K562 (cell line): ENCODE measurements around the gene ACE. TPM values are rescaled to one million over a fixed set of nuclear protein-coding genes. Genes with fewer than 3 reads are reported as not detected.

Experiments
- ATAC-seq: fragments of 200-7000 bp; cut with Tn5 transposase; 3 replicates; pipeline ENCODE4 v1.9.1; 2020; ENCODE audit warnings: moderate library complexity
- BruUV-seq: library from RNA; stranded (reverse); fragments of 400-500 nt; replicated peaks from 2 replicates; lab custom pipeline; 2021; lab: Mats Ljungman, UMichigan
- CTCF ChIA-PET: fragments of 300-600 bp; formaldehyde crosslinking; extraction: SDS; loops from one replicate; lab custom pipeline; 2021; ENCODE audit warnings: low intra/inter-chr PET ratio; lab: Yijun Ruan, JAX
- POLR2A ChIA-PET: fragments of 300-600, 350-650 bp; sonication (Branson Sonifier 250); formaldehyde crosslinking; extraction: SDS; loops from one replicate; lab custom pipeline; 2021; ENCODE audit warnings: antibody characterized with exemption, inconsistent platforms; lab: Yijun Ruan, JAX
- DNase-seq, 4 experiments: peaks; one replicate each; pipeline versions ENCODE4 v3.0.0 to v3.0.0-alpha.2; 2011 to 2018; ENCODE audit warnings: low spot score in 3 of 4, mixed read lengths in 3 of 4; ENCODE audit errors: extremely low read depth in 1 of 4
- FAIRE-seq: peaks from 2 replicates; lab custom pipeline; 2011; peaks lifted over from hg19 to GRCh38; lab: Jason Lieb, UNC
- H2AFZ ChIP-seq: 2 replicates; pipeline ENCODE4 v1.6.0; 2011; ENCODE audit warnings: low read depth, low read length, control low read depth, inconsistent platforms
- H3K27ac ChIP-seq: fragments of 200-600 bp; 3 replicates; pipeline ENCODE4 v1.8.0; 2011; ENCODE audit warnings: low read depth, mild to moderate bottlenecking, control low read depth, inconsistent platforms, low read length, moderate library complexity, mixed read lengths; ENCODE audit errors: extremely low read depth
- H3K27me3 ChIP-seq, 2 experiments: fragments of 300-600 bp in 1 of 2; 2 replicates in 1 of 2; 3 replicates in 1 of 2; pipeline versions ENCODE4 v1.6.0 to v1.8.0; 2011; ENCODE audit warnings: inconsistent platforms in 2 of 2, low read length in 2 of 2, mild to moderate bottlenecking in 1 of 2, mixed read lengths in 1 of 2, moderate library complexity in 1 of 2; ENCODE audit not compliant: control insufficient read depth in 2 of 2, insufficient read depth in 2 of 2
- H3K36me3 ChIP-seq: fragments of 300-600 bp; 3 replicates; pipeline ENCODE4 v1.8.0; 2011; ENCODE audit warnings: mild to moderate bottlenecking, low read length, inconsistent platforms; ENCODE audit not compliant: control insufficient read depth, insufficient read depth
- H3K4me1 ChIP-seq, 2 experiments: fragments of 200-600 bp in 1 of 2; replicated peaks in 1 of 2; 2 replicates in 1 of 2; 3 replicates in 1 of 2; pipeline versions ENCODE4 v1.5.1 to v1.8.0; 2011; ENCODE audit warnings: inconsistent platforms in 2 of 2, low read length in 2 of 2, mild to moderate bottlenecking in 1 of 2, mixed read lengths in 1 of 2, moderate library complexity in 1 of 2; ENCODE audit not compliant: control insufficient read depth in 2 of 2, insufficient read depth in 2 of 2
- H3K4me2 ChIP-seq: 2 replicates; pipeline ENCODE4 v1.6.1; 2011; ENCODE audit warnings: low read length, control low read depth, inconsistent platforms, mixed read lengths; ENCODE audit not compliant: insufficient read depth
- H3K4me3 ChIP-seq: fragments of 200-600 bp; sonication (generic), shearing (Covaris generic); 2 replicates; pipeline ENCODE4 v1.5.1; 2016; ENCODE audit warnings: control low read depth, inconsistent platforms
- H3K79me2 ChIP-seq: fragments of 200-600 bp; 3 replicates; pipeline ENCODE4 v1.8.0; 2011; ENCODE audit warnings: low read length, inconsistent platforms; ENCODE audit not compliant: control insufficient read depth, insufficient read depth
- H3K9ac ChIP-seq, 2 experiments: 2 replicates each; pipeline versions ENCODE4 v1.6.0 to v1.6.1; 2011; ENCODE audit warnings: low read depth in 2 of 2, low read length in 2 of 2, control low read depth in 1 of 2, inconsistent platforms in 1 of 2, mild to moderate bottlenecking in 1 of 2, mixed read lengths in 1 of 2; ENCODE audit not compliant: insufficient read depth in 1 of 2
- H3K9me1 ChIP-seq: one replicate; pipeline ENCODE4 v1.6.0; 2011; ENCODE audit warnings: inconsistent platforms, mild to moderate bottlenecking, low read length, moderate library complexity; ENCODE audit not compliant: control insufficient read depth, insufficient read depth
- H3K9me3 ChIP-seq: replicated peaks from 2 replicates; pipeline ENCODE4 v1.5.1; 2011; ENCODE audit warnings: low read depth, low read length, inconsistent platforms; ENCODE audit not compliant: control insufficient read depth, insufficient read depth
- H4K20me1 ChIP-seq: replicated peaks from 2 replicates; pipeline ENCODE4 v1.6.1; 2011; ENCODE audit warnings: low read length, inconsistent platforms, mixed read lengths; ENCODE audit not compliant: control insufficient read depth, insufficient read depth
- CBFB ChIP-seq: sonication (generic); formaldehyde crosslinking; IDR thresholded peaks from 2 replicates; pipeline ENCODE4 v1.4.0; 2020; ENCODE audit warnings: mild to moderate bottlenecking, missing genetic modification reagents
- FOXP1 ChIP-seq: sonication (generic); formaldehyde crosslinking; IDR thresholded peaks from 2 replicates; pipeline ENCODE4 v1.8.0; 2022; ENCODE audit warnings: mild to moderate bottlenecking, missing genetic modification reagents
- ZBTB11 ChIP-seq, 3 experiments: fragments of 200-800 bp in 1 of 3; fragments of 250-450 bp in 1 of 3; fragments of 450-650 bp in 1 of 3; sonication (Bioruptor Pico) in 1 of 3; sonication (Bioruptor generic) in 1 of 3; formaldehyde crosslinking in 1 of 3; IDR thresholded peaks; 2 replicates each; pipeline versions ENCODE4 v1.6.1 to v1.8.0; 2016 to 2022; ENCODE audit warnings: mild to moderate bottlenecking in 2 of 3, missing genetic modification characterization in 2 of 3, missing compliant biosample characterization in 1 of 3, moderate library complexity in 1 of 3
- ZFP36 ChIP-seq: fragments of 150-350 bp; IDR thresholded peaks from 2 replicates; pipeline ENCODE4 v1.6.1; 2018; ENCODE audit warnings: low read length, low read depth; ENCODE audit not compliant: partially characterized antibody
- WGBS: fragments of 100-300 bp; shearing (Covaris generic); methylation state at CpG from one replicate; pipeline ENCODE4 v1.1.6; 2016; ENCODE audit warnings: low coverage, mixed read lengths; ENCODE audit not compliant: insufficient coverage; ENCODE audit errors: missing lambda C conversion rate; 5-methylcytosine and 5-hydroxymethylcytosine counted together
- in situ Hi-C: fragments of 300-500 bp; cut with MboI; formaldehyde crosslinking; loops from 4 replicates; pipeline ENCODE4 v1.15.0; 2018; ENCODE audit warnings: inconsistent platforms, mixed read lengths
- intact Hi-C: fragments of 100-400 bp; cut with micrococcal nuclease; formaldehyde crosslinking; loops from 2 replicates; pipeline ENCODE4 v1.14.2; 2022
- polyA plus RNA-seq, 8 experiments: library from polyadenylated mRNA; depleted of rRNA in 4 of 8; stranded (reverse) in 5 of 8; unstranded in 3 of 8; fragments of >200 nt; fragmentation: Nextera tagmentation in 2 of 8; fragmentation: Illumina TruSeq in 1 of 8; extraction: Ambion mirVana in 2 of 8; extraction: Trizol in 1 of 8; gene quantifications; 2 replicates each; pipeline versions ENCODE4 v1.2.1 to v1.2.3, GENCODE V29; 2011 to 2014; ENCODE audit warnings: inconsistent platforms in 1 of 8, missing spikeins in 1 of 8
- total RNA-seq, 7 experiments: library from RNA; depleted of rRNA in 6 of 7; stranded (reverse); fragments of >200 nt in 6 of 7; fragmentation: Illumina TruSeq in 2 of 7; extraction: Trizol in 2 of 7; gene quantifications; 2 replicates each; pipeline versions ENCODE4 v1.2.1 to v1.2.3, GENCODE V29; 2011 to 2021; ENCODE audit warnings: low replicate concordance in 1 of 7

Gene ACE
- total and polyA plus RNA-seq, 9 of the 15 experiments (the other 6 are each of a cell fraction or from before 2014, with no cell fraction given): 0.07 to 2.5 (median 0.47) TPM; not detected in 1

GRCh38 chr17:63524051-63524450 is 47.2 kb downstream of the ACE start:
- DNase-seq (no peak), ATAC-seq (no peak), FAIRE-seq (no peak)
- H3K36me3 ChIP-seq: no peaks in the 10 kb centered on the region
- no peak overlapping the region for H3K9ac ChIP-seq
- no peak overlapping the region for H3K27ac ChIP-seq
- no peak overlapping the region for H3K4me3 ChIP-seq
- WGBS: 30% methylated on average over 14 of the region's 14 CpGs
- intact Hi-C loops: no loop called here
- no peaks in the 10 kb centered on the region for H3K79me2 ChIP-seq
- CTCF ChIA-PET: no interaction called here
- H3K9me3 ChIP-seq: no peaks in the 10 kb centered on the region
- in situ Hi-C loops: no loop called here
- TF ChIP-seq ZFP36: no peak
- no peak for TF ChIP-seq FOXP1
- no peak overlapping the region for H3K4me2 ChIP-seq
- H3K4me1 ChIP-seq: peaks cover 0 to 6% of the 10 kb centered on the region in 2 experiments; a peak in 2 of 5 replicates
- peaks cover 23% of the 10 kb centered on the region for H4K20me1 ChIP-seq
- H3K9me1 ChIP-seq: peaks cover 5% of the 10 kb centered on the region
- POLR2A ChIA-PET: interaction anchor here (0.6 kb wide), 1 partner anchor 87 kb away, joined by 3 read pairs; no protein-coding TSS in a partner anchor
- no TSS peak for BruUV-seq
- no peak overlapping the region for H2AFZ ChIP-seq
- peaks cover 6 to 44% of the 10 kb centered on the region in 2 experiments; a peak in 4 of 5 replicates for H3K27me3 ChIP-seq

GRCh38 chr17:63525190-63525946 is 48.5 kb downstream of the ACE start:
- Histone ChIP-seq H3K4me3 (no peak overlapping the region), H3K36me3 (no peaks in the 10 kb centered on the region), H4K20me1 (peaks cover 23% of the 10 kb centered on the region), H3K9ac (peak overlapping the region in 1 of 2 experiments; percentile 33; a peak in 1 of 4 replicates), H3K9me1 (peaks cover 5% of the 10 kb centered on the region), H3K4me1 (peaks cover 0 to 19% of the 10 kb centered on the region in 2 experiments; a peak in 3 of 5 replicates)
- ChIA-PET CTCF (no interaction called here), POLR2A (no interaction called here)
- BruUV-seq: no TSS peak
- no peak for ATAC-seq
- WGBS: 0% methylated on average over 5 of the region's 6 CpGs
- TF ChIP-seq ZBTB11 (CRISPR knock-in tag; IDR thresholded peaks at IDR 0.05) (0 out of 6 replicates have a peak, but pooled peaks of 1 of the 3 experiments have one; percentile 24), CBFB (no peak)
- TF ChIP-seq, all 486 proteins: peak for 1
- H3K4me2 ChIP-seq: no peak overlapping the region
- no peaks in the 10 kb centered on the region for H3K9me3 ChIP-seq
- no peaks in the 10 kb centered on the region for H3K79me2 ChIP-seq
- no peak overlapping the region for H2AFZ ChIP-seq
- intact Hi-C loops (no loop called here), in situ Hi-C loops (no loop called here)
- no peak for DNase-seq
- H3K27me3 ChIP-seq: peaks cover 6 to 40% of the 10 kb centered on the region in 2 experiments; a peak in 4 of 5 replicates
- FAIRE-seq: no peak
- no peak overlapping the region for H3K27ac ChIP-seq
